Activated naive CD8-positive, alpha-beta T cell treated with anti-CD3 and anti-CD28 coated beads, Interleukin-2, amount 50 U/mL, for 16 hours (primary cell): ENCODE results near the gene NBPF11.
"Not testable (repeated sequence)": the region's sequence is repeated elsewhere in the genome, so short reads cannot be mapped to it uniquely, and the experiment has no call there.

Experiments used
- DNase-seq: peaks from one replicate; pipeline ENCODE4 v3.0.0-alpha.2; 2020; ENCODE audit warnings: low read depth, low spot score

Gene NBPF11, protein sequence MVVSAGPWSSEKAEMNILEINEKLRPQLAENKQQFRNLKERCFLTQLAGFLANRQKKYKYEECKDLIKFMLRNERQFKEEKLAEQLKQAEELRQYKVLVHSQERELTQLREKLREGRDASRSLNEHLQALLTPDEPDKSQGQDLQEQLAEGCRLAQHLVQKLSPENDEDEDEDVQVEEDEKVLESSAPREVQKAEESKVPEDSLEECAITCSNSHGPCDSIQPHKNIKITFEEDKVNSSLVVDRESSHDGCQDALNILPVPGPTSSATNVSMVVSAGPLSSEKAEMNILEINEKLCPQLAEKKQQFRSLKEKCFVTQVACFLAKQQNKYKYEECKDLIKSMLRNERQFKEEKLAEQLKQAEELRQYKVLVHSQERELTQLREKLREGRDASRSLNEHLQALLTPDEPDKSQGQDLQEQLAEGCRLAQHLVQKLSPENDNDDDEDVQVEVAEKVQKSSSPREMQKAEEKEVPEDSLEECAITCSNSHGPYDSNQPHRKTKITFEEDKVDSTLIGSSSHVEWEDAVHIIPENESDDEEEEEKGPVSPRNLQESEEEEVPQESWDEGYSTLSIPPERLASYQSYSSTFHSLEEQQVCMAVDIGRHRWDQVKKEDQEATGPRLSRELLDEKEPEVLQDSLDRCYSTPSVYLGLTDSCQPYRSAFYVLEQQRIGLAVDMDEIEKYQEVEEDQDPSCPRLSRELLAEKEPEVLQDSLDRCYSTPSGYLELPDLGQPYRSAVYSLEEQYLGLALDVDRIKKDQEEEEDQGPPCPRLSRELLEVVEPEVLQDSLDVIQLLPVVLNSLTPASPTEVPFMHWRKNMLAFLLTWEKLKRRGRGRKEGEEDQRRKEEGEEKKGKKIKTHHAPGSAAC

DNA sequence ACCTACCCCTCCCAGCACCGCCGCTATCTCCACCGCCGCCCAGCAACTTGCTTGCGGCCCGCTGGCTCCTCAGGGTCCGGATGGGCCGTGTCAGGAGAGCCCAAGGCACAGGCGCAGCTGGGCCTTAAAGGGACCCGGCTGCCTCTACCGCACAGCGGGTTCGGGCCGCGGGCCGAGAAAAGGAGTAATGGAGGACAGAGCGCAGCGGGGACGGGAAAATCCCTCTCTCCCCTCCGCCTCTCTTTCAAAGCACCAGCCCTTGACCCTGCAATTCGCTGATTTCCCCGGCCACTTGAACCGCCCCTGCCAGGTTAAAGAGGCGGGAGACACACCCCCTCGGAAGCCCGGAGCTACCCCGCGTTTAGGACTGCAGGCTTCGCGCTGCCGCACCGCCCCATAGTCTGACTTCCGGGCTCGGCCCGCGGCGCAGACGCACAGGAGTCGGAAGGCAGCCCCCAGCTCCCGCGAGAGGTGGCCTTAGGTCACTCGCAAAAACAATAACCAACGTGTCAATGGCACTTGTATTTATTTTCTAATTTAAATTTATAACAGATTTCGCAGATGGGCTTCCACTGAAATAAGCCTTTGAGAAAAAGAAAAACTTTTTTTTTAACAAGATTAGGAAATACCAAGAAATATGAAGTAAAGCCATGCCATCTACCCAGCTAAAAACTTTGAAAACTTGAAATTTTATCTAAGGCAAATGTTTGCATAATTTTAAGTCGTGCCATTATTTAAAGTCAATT lies at the start of gene NBPF11:
Gene NBPF11, minus strand, starts transcription at position 371 of the 746 bp plus-strand sequence. CDS start 25,278 bp downstream, outside the sequence.
- peak; percentile 55 for DNase-seq

DNA sequence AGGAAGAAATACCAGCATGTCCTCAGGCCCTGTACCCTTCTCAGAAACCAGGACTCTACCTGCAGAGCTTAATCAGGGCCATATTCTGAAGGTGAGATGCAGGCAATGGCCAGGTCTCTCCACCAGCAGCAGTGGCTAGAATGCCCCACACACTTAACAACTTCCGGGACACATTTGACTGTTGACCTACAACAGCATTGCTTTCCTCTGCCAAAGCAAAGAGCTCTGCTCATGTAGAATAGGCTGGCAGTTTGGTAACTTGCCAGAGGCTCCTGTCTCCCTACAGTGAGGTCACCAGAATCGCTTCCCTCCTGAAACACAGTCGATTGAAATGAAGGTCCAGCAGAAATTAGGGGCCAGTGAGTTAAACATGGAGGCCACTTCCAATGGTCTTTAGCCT lies 45.3 kb upstream of the NBPF11 start:
- DNase-seq: not testable (repeated sequence)

DNA sequence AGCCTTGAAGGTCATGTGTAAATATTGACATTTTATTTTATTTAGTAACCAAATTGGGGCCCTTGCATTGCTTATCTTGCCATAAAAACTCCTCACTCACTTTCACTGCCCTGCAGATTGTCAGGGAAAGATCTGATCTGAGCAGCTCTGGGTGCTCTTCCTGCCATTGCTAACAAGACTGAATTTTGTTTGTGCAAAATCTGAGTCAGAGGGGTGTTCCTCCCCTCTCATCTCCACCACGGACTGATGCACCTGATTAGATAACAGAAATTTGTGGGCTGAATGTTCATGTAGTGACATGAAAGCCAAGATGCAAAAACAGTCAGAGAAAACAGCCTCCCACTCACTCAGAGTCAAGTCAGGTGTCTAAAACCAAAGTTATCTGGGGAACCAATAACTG lies 44.9 kb upstream of the NBPF11 start:
- not testable (repeated sequence) for DNase-seq

DNA sequence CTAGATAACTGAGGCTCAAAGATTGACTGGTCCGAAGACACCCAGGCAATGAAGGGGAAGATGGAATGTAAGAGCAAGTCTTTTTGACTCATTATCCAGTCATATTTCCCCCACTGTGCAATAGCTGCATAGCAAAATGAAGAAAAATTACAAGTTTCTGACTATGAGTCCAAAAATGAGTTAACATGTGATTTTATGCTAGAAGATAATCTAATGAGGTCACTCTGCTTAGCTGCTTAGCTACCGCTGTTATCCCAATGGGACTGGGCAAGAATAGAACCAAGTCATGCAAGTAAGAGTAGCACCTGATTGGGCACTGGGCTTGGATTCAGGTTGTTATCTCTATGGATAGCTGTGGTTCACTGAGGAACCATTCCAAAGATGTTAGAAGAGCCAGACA lies 43.0 kb upstream of the NBPF11 start:
- not testable (repeated sequence) for DNase-seq

DNA sequence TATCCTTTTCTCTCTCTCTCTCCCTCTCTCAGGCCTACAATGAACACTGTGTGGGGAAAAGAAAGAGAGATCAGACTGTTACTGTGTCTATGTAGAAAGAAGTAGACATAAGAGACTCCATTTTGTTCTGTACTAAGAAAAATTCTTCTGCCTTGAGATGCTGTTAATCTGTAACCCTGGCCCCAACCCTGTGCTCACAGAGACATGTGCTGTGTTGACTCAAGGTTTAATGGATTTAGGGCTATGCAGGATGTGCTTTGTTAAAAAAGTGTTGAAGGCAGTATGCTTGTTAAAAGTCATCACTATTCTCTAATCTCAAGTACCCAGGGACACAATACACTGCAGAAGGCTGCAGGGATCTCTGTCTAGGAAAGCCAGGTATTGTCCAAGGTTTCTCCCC lies 36.7 kb upstream of the NBPF11 start:
- not testable (repeated sequence) for DNase-seq

DNA sequence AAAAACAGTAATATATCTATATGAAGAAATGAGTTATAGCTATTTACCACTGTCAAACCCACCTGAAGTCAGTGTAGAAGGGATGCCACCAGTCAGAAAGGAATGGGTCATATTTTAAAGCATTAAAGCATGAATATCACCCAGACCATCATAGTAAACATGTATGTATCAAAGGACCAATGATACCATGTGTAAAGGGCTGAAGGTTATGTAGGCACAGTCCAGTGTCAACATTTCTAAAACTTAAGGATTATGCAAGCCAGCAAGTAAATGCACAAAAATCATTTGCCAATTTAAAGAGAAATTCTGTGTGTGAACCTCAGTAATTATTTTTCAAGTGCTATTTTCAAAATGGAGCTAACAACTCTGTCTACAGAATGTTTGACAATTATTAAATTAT lies 26.6 kb upstream of the NBPF11 start:
- not testable (repeated sequence) for DNase-seq

DNA sequence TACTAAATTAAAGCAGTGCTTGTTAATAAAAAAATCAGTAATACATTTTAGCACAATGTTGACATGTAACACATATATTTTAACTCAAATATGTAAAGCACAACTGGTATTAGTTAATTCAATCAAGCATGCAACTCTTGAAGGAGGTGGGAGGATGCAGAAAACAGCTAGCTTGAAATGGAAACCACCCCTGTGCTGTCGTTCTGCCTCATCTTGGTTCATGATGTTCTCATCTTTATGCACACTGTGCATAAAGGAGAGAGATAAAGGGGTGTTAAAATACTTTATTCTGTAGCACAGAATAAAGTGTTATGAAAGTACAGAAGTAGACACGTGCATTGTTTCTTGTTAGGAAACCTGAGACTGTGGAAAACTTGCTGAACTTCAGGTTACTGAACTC lies 23.3 kb upstream of the NBPF11 start:
- DNase-seq: not testable (repeated sequence)

DNA sequence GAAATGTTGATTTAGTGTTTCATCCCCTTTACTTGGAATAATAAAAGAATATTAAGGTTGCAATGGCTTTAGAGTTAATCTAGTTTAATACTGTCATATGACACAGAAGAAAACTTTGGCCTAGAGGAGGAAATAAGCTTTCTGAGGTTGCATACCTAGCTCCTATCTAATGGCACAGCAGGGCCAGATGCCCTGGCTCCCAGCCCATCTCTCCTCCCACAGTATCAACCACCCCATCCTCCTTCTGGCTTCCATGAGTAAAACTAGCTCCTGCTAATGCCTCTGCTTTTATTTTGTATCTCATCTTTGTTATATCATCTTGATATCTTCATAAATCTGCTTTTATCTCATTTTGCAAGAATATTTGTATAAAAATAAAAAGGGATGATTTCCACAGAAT lies 19.9 kb upstream of the NBPF11 start:
- DNase-seq: not testable (repeated sequence)

DNA sequence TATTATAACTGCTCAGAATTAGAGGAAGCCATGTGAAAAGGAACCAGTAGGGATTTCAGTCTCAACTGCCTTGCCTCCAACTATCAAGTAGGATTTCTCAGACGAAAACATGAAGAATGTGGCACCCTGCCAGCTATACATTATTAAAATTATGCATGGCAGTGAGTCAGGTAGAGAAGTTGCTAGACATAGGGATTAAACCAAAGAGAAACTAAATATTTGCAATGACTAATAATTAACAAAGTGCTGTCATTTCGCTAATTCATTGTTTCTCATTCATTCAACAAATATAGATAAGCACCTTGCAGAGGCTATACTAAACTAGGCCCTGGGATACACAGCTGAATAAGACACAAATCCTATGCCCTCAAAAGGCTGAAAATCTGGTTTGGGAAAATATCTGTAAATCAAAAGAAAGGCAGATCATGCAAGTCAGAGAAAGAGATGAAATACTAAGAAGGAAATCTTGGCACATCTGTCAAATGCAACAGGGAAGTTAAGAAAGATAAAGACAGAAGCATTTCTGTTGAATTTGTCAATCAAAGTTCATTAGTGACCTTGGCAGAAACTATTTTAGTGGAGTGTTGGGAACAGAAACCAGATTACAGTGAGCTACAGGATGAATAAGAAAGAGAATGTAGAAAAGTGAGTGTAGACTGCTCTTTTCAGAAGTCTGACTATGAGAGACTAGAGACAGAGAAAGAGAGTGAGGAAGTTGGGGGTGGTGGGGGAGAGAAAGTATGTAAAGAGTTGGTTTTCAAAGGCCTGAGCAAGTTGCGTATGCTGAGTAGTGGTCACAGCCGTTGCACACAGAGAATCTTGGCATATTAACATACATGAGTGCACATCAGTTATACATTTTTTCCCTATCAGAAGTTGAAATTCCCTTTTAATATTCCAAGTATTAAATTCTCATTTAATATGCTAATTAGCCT lies 14.7 kb upstream of the NBPF11 start:
- no peak for DNase-seq

DNA sequence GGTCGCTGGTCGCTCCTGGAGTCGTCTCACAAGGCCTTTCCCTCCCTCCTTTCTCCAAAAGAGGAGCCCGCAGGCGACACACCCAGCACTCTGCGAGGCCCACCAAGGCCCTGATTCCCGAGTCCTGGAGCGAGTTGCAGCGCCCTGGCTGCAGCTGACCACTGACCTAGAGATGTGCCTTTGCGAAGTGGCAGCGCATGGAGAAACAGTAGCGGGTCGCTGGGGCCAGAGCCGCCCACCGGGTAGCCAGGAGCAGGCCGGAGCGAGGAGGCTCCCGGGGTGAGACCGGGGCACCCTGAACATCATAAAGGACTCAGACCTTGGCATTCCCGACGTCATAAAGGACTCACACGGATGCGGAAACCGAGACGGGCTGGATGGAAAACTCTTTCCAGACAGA lies 10.3 kb upstream of the NBPF11 start:
- no peak for DNase-seq

DNA sequence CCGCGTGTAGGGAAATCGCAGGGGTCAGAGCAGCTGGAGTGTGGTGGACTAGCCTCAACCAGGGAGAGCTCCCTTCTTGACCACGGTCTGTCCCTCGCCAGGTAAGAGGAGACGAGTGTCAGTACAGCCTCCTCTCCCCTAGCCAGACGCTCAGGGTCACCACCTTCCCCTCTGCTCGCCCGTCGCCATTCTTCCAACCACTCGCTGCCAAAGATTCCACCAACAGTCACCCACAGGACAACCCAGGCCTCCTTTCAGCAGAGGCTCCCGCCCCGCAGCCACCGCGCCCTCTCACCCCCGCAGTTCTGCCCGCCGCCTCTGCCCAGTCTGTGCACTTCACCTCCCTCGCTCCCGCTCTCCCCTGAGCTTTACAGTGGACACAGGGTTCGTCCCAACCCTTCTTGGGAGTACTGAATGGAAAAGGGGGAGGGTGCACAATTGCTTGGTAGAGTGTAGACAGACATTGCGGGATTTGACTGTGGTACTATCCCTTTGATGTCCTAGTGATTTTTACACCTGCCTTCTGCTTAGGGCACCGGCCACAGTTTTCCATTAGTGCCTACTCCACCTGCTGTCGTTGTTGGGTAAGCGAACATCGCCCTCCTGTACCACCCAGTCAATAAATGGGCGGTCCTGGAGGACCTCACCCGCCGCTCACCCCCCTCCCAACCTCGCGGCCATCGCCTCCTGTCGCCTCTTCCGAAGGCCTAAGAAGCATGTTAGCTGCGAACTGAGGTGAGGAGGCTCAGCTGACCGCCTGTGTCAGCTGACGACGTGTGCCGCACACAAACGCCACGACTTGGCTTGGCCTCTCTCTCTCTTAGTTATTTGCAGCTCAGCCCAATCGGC lies 9.2 kb upstream of the NBPF11 start:
- no peak for DNase-seq

DNA sequence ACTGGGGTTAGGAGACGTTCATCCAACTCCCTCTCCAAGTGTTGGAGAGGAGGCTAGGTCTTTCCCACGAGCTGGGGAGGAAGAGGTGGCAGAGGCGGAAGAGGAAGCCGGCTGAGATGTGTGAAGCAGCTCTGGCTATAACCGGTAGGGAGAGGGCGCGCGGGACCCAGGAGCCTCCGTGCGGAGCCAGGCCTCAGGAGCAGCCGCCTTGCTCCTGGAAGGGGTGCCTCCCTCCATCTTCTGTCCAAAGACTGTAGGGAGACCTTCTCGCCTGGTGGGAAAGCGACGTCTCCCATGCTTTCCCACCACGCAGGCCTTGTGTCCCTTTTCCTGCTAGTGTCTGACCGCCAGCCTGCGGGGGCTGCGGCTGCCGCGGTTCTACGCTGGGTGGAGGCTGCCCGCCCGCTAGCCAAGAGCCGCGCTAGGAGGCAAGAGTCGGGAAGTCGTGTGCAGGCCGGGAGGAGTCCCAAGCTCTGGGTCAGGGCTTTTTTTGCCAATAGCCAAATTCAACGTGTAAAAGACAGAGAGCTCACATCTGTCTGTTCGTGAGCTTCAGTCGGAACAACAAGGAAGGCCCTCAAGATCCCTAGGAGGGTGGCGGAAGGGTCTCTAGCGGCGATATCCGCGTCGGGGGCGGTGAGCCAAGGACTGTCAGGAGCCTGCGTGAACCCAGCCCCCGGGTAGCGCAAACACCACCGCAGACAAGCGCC lies 8.4 kb upstream of the NBPF11 start:
- DNase-seq: no peak

DNA sequence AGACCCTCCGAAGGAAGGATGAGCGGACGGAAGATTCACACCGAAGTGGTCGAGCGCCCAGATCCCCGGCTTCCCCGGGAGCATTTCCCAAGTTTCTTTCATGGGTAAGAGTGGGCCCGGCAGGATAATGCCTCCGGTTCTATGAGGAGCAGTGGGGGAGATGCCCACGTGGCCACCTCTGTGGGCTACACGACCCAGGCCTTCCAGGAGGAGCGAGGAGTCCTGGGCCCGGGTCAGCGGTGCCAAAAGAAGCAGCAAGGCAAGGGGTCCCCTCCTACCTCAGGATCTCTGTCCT lies 7.9 kb upstream of the NBPF11 start:
- DNase-seq: no peak

DNA sequence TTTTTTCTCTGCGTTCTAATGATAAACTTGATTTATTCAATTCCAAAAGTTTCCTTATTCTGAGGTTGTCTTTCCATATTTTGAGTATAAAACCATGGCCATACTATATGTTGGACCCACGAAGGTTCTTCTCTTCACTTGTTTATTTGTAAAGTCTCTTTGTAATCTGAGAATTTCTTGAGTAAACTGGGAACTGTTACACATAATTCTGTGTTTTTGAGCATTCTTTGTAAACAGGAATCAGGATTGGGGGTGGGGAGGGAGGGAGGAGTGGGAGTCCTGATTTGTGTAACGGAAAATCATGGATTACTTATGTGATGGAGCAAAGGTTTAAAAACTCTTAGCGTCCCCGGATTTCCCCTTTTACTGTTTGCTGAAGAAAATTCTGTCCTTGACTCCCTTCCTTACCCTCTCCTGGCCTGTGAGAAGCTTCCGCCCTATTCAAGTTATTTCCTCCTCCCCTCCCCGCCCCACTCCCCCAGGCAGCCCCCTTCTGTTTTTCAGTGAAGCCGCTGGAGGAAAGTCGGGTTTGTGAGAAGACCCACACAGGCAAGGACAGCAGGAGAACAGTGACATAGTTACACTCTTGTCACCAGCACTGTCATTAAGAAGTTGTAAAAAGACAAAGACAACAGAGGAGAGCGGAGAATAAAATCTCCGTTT lies 6.4 kb upstream of the NBPF11 start:
- DNase-seq: no peak

DNA sequence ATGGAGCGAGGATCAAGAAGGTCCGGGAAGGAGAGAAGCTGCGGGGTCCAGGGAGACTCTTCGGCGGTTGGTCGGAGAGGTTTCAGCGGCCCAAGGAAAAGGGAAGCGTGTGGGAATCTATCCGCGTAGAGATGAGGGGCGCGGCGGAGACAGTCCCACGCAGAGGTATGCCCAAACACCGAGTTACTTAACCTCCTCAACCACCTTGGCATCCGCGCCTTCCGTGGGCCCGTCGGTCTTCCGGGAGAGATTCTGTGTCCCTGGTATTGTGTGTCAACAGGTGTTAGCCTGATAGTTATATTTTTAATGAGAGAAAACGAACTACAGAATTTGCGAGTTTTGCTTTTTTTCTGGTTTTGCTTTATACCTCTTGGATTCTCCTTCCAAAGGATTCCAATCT lies 5.7 kb upstream of the NBPF11 start:
- not testable (repeated sequence) for DNase-seq

DNA sequence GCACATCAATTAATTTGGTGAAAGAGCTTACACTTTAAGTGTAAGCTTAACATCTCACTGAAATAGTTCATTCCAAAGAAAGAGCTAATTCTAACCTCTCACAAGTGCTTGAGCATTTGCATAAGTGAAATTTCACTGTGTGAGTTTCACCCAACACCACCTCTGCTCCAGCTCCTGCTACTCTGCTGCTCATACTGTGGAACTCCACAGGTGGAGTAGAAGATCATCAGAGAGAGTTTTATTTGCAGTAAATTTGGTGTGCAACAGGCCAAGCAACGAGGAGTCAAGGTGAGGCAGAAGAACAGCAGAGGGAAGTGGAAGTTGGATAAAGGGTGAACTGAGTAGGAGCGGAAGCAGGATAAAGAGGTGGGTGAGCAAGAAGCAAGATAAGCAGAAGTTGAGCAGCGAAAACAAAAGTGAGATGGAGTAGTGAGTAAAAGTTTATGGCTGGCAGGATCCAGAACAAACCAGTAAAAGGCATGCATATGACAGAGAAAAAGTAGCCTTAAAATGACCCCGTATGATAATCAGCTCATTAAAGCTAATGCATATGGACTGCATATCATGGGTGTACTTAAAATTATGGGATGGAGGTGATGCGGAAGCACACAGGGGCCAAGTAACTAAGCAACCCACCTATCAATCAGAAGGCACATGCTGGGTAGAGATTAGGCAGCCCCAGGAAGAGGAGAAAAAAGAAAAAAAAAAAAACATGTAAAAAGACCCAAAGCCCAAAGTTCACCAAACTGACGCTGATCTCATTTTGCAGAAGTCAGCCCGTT lies 3.6 kb upstream of the NBPF11 start:
- not testable (repeated sequence) for DNase-seq

DNA sequence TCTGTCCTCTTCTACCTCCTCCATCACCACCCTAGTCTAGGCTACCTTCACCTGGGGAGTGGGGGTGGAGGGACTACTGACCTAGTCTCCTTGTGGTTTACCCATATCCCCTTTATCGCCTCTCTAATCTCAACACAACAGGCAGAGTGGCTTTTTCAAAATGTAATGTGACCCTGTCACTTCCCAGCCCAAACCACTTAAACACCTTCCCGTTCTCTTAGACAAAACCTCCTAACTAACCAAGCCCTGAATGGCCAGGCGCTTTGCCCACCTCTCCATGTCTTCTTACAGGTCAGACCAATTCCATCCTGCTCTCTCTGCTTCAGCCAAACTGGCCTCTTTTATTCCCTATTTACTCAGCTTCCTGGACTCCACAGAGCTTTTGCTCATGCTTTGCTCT lies 714 bp upstream of the NBPF11 start:
- not testable (repeated sequence) for DNase-seq

DNA sequence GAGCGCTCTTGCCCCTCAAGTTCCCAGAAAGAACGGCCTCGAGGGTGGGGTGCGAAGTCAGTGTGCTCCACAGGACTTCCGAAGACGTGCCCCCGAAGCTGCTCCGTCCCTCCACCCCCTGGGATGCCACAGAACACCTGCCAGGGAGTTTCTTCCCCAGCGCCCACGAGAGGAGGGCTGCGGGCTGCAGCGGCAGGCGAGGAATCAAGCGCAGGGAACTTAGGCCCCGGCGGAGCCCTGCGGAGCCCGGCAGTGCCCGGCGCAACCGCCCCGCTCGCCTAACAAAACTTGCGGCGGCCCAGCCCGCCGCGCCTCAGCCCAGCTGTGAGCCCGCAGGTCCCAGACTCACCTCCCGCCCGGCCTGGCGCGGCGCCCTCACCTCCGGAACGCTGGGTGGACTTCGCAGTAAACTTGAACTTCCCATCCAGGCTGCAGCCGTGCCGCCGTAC lies 686 bp downstream of the NBPF11 start:
- DNase-seq: not testable (repeated sequence)
